Measurements from ENCODE around the gene PWWP2B.

Gene PWWP2B

GRCh38 chr10:132430231-132430743 is 33.3 kb downstream of the PWWP2B start:
- no peak overlapping the region for H3K27ac ChIP-seq (ENCODE audit: low read depth, low read length, poor library complexity, severe bottlenecking)
- H3K27me3 ChIP-seq (ENCODE audit: insufficient read depth, low read length): no peaks in the 10 kb centered on the region
- no peaks in the 10 kb centered on the region for H3F3A ChIP-seq (ENCODE audit: insufficient read depth, low read length)
- H2AFZ ChIP-seq (ENCODE audit: low read length): no peak overlapping the region
- peaks cover 3% of the 10 kb centered on the region for H3K4me1 ChIP-seq (ENCODE audit: insufficient read depth, low read length, severe bottlenecking)
- no peaks in the 10 kb centered on the region for H3K36me3 ChIP-seq (ENCODE audit: insufficient read depth, low read length)
- H3K9me3 ChIP-seq (ENCODE audit: low read length): no peaks in the 10 kb centered on the region
- H3K9me2 ChIP-seq (ENCODE audit: low read depth, low read length): no peaks in the 10 kb centered on the region
- H3K79me2 ChIP-seq (ENCODE audit: insufficient read depth, low read length): no peaks in the 10 kb centered on the region
- no peak overlapping the region for H3K4me2 ChIP-seq (ENCODE audit: low read length)
- no peaks in the 10 kb centered on the region for H4K20me1 ChIP-seq (ENCODE audit: insufficient read depth, low read length)
- no peak for TF ChIP-seq EZH2 (IDR thresholded peaks at IDR 0.05; ENCODE audit: borderline replicate concordance, low read length)
- no peak for TF ChIP-seq CTCF (IDR thresholded peaks at IDR 0.05; ENCODE audit: low read length)
- H3K9ac ChIP-seq (ENCODE audit: low read length): no peak overlapping the region
- H3K4me3 ChIP-seq (ENCODE audit: low read depth, low read length, poor library complexity, severe bottlenecking): no peak overlapping the region

- Histone ChIP-seq H3K4me3 (ENCODE audit: low read depth, low read length, poor library complexity, severe bottlenecking) (no peak overlapping the region), H3K9ac (ENCODE audit: low read length) (no peak overlapping the region), H3K79me2 (ENCODE audit: insufficient read depth, low read length) (no peaks in the 10 kb centered on the region), H3K27ac (ENCODE audit: low read depth, low read length, poor library complexity, severe bottlenecking) (no peak overlapping the region), H4K20me1 (ENCODE audit: insufficient read depth, low read length) (no peaks in the 10 kb centered on the region), H3K4me2 (ENCODE audit: low read length) (no peak overlapping the region), H2AFZ (ENCODE audit: low read length) (no peak overlapping the region), H3K9me3 (ENCODE audit: low read length) (no peaks in the 10 kb centered on the region), H3F3A (ENCODE audit: insufficient read depth, low read length) (no peaks in the 10 kb centered on the region), H3K36me3 (ENCODE audit: insufficient read depth, low read length) (no peaks in the 10 kb centered on the region), H3K4me1 (ENCODE audit: insufficient read depth, low read length, severe bottlenecking) (peaks cover 3% of the 10 kb centered on the region), H3K9me2 (ENCODE audit: low read depth, low read length) (no peaks in the 10 kb centered on the region), H3K27me3 (ENCODE audit: insufficient read depth, low read length) (no peaks in the 10 kb centered on the region)
- TF ChIP-seq EZH2 (IDR thresholded peaks at IDR 0.05; ENCODE audit: borderline replicate concordance, low read length) (no peak), CTCF (IDR thresholded peaks at IDR 0.05; ENCODE audit: low read length) (no peak)
Observed at GRCh38 chr10:132430861-132431271, 33.9 kb downstream of the PWWP2B start.

- Histone ChIP-seq H3K79me2 (ENCODE audit: insufficient read depth, low read length) (no peaks in the 10 kb centered on the region), H2AFZ (ENCODE audit: low read length) (no peak overlapping the region), H3K9ac (ENCODE audit: low read length) (no peak overlapping the region), H3K36me3 (ENCODE audit: insufficient read depth, low read length) (no peaks in the 10 kb centered on the region), H3K4me2 (ENCODE audit: low read length) (no peak overlapping the region), H3K9me3 (ENCODE audit: low read length) (no peaks in the 10 kb centered on the region), H3K27me3 (ENCODE audit: insufficient read depth, low read length) (no peaks in the 10 kb centered on the region), H3K4me3 (ENCODE audit: low read depth, low read length, poor library complexity, severe bottlenecking) (no peak overlapping the region), H4K20me1 (ENCODE audit: insufficient read depth, low read length) (no peaks in the 10 kb centered on the region), H3K27ac (ENCODE audit: low read depth, low read length, poor library complexity, severe bottlenecking) (no peak overlapping the region), H3F3A (ENCODE audit: insufficient read depth, low read length) (no peaks in the 10 kb centered on the region), H3K9me2 (ENCODE audit: low read depth, low read length) (no peaks in the 10 kb centered on the region), H3K4me1 (ENCODE audit: insufficient read depth, low read length, severe bottlenecking) (peaks cover 3% of the 10 kb centered on the region)
- TF ChIP-seq EZH2 (IDR thresholded peaks at IDR 0.05; ENCODE audit: borderline replicate concordance, low read length): no peak
- no peak for TF ChIP-seq CTCF (IDR thresholded peaks at IDR 0.05; ENCODE audit: low read length)
Observed at GRCh38 chr10:132431537-132432175, 34.7 kb downstream of the PWWP2B start.

All from OCI-LY1 (cell line).